ENCODE data around the gene EIF4EBP3. TPM values are rescaled to one million over a fixed set of nuclear protein-coding genes. Genes with fewer than 3 reads are reported as not detected.

EIF4EBP3 gene
- total RNA-seq, 1 experiment from 2014 or later: 0.28 TPM

GRCh38 chr5:140564196-140565023 is 16.9 kb downstream of the EIF4EBP3 start, which contains the start of the genes APBB3 and SLC35A4:
APBB3 (minus strand) TSS chr5:140564598; CDS start chr5:140564245, 353 bp downstream.
SLC35A4 (plus strand) TSS chr5:140564828; CDS start chr5:140567170, 2,342 bp downstream.
- Histone ChIP-seq H3K27me3 (ENCODE audit: control insufficient read depth, insufficient read depth, low read length) (no peaks in the 10 kb centered on the region), H3K4me3 (ENCODE audit: insufficient read depth, low read depth, low read length) (peak within 1 kb of the TSS; percentile 79), H3K36me3 (replicated peaks; ENCODE audit: control insufficient read depth, insufficient read depth, low read length) (peaks cover 8% of the 10 kb centered on the region)
- peak; percentile 96 for DNase-seq

- DNase-seq: no peak
- Histone ChIP-seq H3K27me3 (ENCODE audit: control insufficient read depth, insufficient read depth, low read length) (no peaks in the 10 kb centered on the region), H3K4me3 (ENCODE audit: insufficient read depth, low read depth, low read length) (peak overlapping the region; percentile 79), H3K36me3 (replicated peaks; ENCODE audit: control insufficient read depth, insufficient read depth, low read length) (peaks cover 7% of the 10 kb centered on the region)
Observed at GRCh38 chr5:140565024-140565779, 17.7 kb downstream of the EIF4EBP3 start.

- H3K36me3 ChIP-seq (replicated peaks; ENCODE audit: control insufficient read depth, insufficient read depth, low read length): peaks cover 7% of the 10 kb centered on the region
- no peak for DNase-seq
- H3K4me3 ChIP-seq (ENCODE audit: insufficient read depth, low read depth, low read length): no peak overlapping the region
- H3K27me3 ChIP-seq (ENCODE audit: control insufficient read depth, insufficient read depth, low read length): no peaks in the 10 kb centered on the region
Observed at GRCh38 chr5:140565780-140566095, 18.3 kb downstream of the EIF4EBP3 start.

- DNase-seq: no peak
- H3K4me3 ChIP-seq (ENCODE audit: insufficient read depth, low read depth, low read length): no peak overlapping the region
- H3K27me3 ChIP-seq (ENCODE audit: control insufficient read depth, insufficient read depth, low read length): no peaks in the 10 kb centered on the region
- H3K36me3 ChIP-seq (replicated peaks; ENCODE audit: control insufficient read depth, insufficient read depth, low read length): peaks cover 7% of the 10 kb centered on the region
Observed at GRCh38 chr5:140566665-140567064, 19.2 kb downstream of the EIF4EBP3 start.

- no peaks in the 10 kb centered on the region for H3K27me3 ChIP-seq (ENCODE audit: control insufficient read depth, insufficient read depth, low read length)
- DNase-seq: no peak
- peaks cover 7% of the 10 kb centered on the region for H3K36me3 ChIP-seq (replicated peaks; ENCODE audit: control insufficient read depth, insufficient read depth, low read length)
- no peak overlapping the region for H3K4me3 ChIP-seq (ENCODE audit: insufficient read depth, low read depth, low read length)
Observed at GRCh38 chr5:140567136-140567818, 19.8 kb downstream of the EIF4EBP3 start.

GRCh38 chr5:140567871-140568270 is 20.4 kb downstream of the EIF4EBP3 start:
- DNase-seq: no peak
- no peaks in the 10 kb centered on the region for H3K27me3 ChIP-seq (ENCODE audit: control insufficient read depth, insufficient read depth, low read length)
- H3K4me3 ChIP-seq (ENCODE audit: insufficient read depth, low read depth, low read length): no peak overlapping the region
- peaks cover 7% of the 10 kb centered on the region for H3K36me3 ChIP-seq (replicated peaks; ENCODE audit: control insufficient read depth, insufficient read depth, low read length)

- Histone ChIP-seq H3K27me3 (ENCODE audit: control insufficient read depth, insufficient read depth, low read length) (no peaks in the 10 kb centered on the region), H3K4me3 (ENCODE audit: insufficient read depth, low read depth, low read length) (no peak overlapping the region), H3K36me3 (replicated peaks; ENCODE audit: control insufficient read depth, insufficient read depth, low read length) (peaks cover 7% of the 10 kb centered on the region)
- DNase-seq: no peak
Observed at GRCh38 chr5:140568443-140569063, 21.1 kb downstream of the EIF4EBP3 start.

GRCh38 chr5:140569197-140569596 is 21.7 kb downstream of the EIF4EBP3 start:
- Histone ChIP-seq H3K27me3 (ENCODE audit: control insufficient read depth, insufficient read depth, low read length) (no peaks in the 10 kb centered on the region), H3K36me3 (replicated peaks; ENCODE audit: control insufficient read depth, insufficient read depth, low read length) (peaks cover 7% of the 10 kb centered on the region), H3K4me3 (ENCODE audit: insufficient read depth, low read depth, low read length) (no peak overlapping the region)
- no peak for DNase-seq

GRCh38 chr5:140570058-140570457 is 22.6 kb downstream of the EIF4EBP3 start:
- Histone ChIP-seq H3K27me3 (ENCODE audit: control insufficient read depth, insufficient read depth, low read length) (no peaks in the 10 kb centered on the region), H3K4me3 (ENCODE audit: insufficient read depth, low read depth, low read length) (no peak overlapping the region), H3K36me3 (replicated peaks; ENCODE audit: control insufficient read depth, insufficient read depth, low read length) (peaks cover 7% of the 10 kb centered on the region)
- DNase-seq: peak; percentile 4

- Histone ChIP-seq H3K27me3 (ENCODE audit: control insufficient read depth, insufficient read depth, low read length) (no peaks in the 10 kb centered on the region), H3K4me3 (ENCODE audit: insufficient read depth, low read depth, low read length) (no peak overlapping the region), H3K36me3 (replicated peaks; ENCODE audit: control insufficient read depth, insufficient read depth, low read length) (peaks cover 7% of the 10 kb centered on the region)
- DNase-seq: peak; percentile 0
Observed at GRCh38 chr5:140570488-140570887, 23.0 kb downstream of the EIF4EBP3 start.

- Histone ChIP-seq H3K27me3 (ENCODE audit: control insufficient read depth, insufficient read depth, low read length) (no peaks in the 10 kb centered on the region), H3K4me3 (ENCODE audit: insufficient read depth, low read depth, low read length) (no peak overlapping the region), H3K36me3 (replicated peaks; ENCODE audit: control insufficient read depth, insufficient read depth, low read length) (peaks cover 7% of the 10 kb centered on the region)
- DNase-seq: no peak
Observed at GRCh38 chr5:140571105-140571504, 23.6 kb downstream of the EIF4EBP3 start.

GRCh38 chr5:140573683-140574082 is 26.2 kb downstream of the EIF4EBP3 start:
- DNase-seq: no peak
- no peak overlapping the region for H3K4me3 ChIP-seq (ENCODE audit: insufficient read depth, low read depth, low read length)

GRCh38 chr5:140574165-140574564 is 26.7 kb downstream of the EIF4EBP3 start:
- H3K4me3 ChIP-seq (ENCODE audit: insufficient read depth, low read depth, low read length): no peak overlapping the region
- DNase-seq: no peak
- H3K27me3 ChIP-seq (ENCODE audit: control insufficient read depth, insufficient read depth, low read length): no peaks in the 10 kb centered on the region
- H3K36me3 ChIP-seq (replicated peaks; ENCODE audit: control insufficient read depth, insufficient read depth, low read length): no peaks in the 10 kb centered on the region

More at GRCh38 chr5:140573683-140574082, 26.2 kb downstream of the EIF4EBP3 start:
- H3K27me3 ChIP-seq (ENCODE audit: control insufficient read depth, insufficient read depth, low read length): no peaks in the 10 kb centered on the region
- H3K36me3 ChIP-seq (replicated peaks; ENCODE audit: control insufficient read depth, insufficient read depth, low read length): no peaks in the 10 kb centered on the region

- H3K27me3 ChIP-seq (ENCODE audit: control insufficient read depth, insufficient read depth, low read length): no peaks in the 10 kb centered on the region
- DNase-seq: peak; percentile 64
- no peaks in the 10 kb centered on the region for H3K36me3 ChIP-seq (replicated peaks; ENCODE audit: control insufficient read depth, insufficient read depth, low read length)
- H3K4me3 ChIP-seq (ENCODE audit: insufficient read depth, low read depth, low read length): no peak overlapping the region
Observed at GRCh38 chr5:140575309-140575708, 27.8 kb downstream of the EIF4EBP3 start.
